CD4-positive, alpha-beta T cell treated with Interleukin-21 for 1 hour (primary cell): ENCODE measurements around the gene DUSP3.
A peak's percentile ranks its signal among the peaks of the same experiment; 100 is the strongest.

Experiments used
- DNase-seq: peaks from one replicate; pipeline ENCODE4 v3.0.0-alpha.2; 2020

Gene DUSP3

DNA sequence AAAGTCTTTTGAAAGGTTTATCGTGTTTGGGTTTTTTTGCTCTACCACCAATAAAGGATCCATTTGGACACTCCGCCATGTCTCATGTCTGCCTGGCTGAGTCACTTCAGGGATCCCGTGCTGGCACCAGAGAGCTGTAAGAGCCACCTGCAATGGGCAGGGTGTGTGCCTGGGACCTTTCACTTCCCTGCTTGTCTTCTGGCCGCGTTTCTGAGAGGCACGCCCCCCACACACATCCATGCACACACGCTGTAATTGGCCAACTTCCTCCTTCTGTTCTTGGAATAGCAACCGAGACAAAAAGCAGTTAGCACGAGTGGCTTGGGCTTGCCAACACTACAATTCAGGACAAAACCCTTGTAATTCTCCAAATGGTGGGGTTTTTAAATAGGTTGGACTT is 10.4 kb downstream of the DUSP3 start:
- peak; percentile 23 for DNase-seq

DNA sequence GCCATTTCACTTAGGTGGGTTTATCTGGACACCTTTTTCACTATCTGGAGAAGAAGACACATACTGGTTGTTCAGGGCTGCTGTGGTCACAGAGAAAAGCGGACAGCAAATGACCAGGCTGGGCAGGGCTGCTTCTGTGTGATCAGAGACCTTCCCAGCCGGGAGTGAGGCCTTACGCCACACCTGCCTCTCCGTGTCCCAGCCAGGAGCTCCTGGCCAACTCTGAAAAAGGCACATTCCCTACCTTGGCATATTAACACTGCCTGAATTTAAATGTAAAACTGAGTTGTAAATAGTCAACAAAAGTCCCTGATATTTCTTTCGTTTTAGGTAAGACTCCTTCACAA is 11.1 kb downstream of the DUSP3 start:
- no peak for DNase-seq

DNA sequence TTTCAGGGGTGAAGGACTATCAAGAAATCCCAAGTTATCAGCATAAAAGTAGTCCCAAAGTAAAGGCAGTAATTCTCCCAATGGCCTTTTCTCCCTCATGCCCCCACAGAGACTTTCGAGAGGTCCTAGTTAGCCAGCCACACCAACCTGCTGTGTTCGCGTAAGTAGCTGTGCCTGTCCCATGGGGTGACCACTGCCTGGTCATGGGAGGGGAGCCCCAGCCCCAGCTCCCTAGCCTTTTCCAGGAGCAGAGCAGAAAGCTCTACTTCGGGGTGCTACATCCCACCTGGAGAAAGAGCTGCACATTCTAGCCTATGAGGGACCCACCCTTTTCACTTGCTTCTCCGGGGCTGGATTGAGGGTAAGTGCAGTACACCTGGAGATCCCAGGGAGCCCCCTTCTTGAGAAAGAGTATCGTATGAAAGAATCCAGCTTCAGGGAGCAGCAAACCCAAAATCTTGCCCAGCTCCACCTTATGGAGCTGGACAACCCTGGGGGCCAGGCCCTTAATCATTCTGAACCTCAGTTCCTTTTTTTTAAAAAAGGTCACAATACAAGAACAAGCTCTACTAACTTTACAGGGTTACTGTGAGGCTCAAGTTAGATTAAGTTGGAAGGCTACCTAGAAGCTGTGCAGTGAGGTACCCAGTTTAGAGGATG is 11.6 kb downstream of the DUSP3 start:
- no peak for DNase-seq

DNA sequence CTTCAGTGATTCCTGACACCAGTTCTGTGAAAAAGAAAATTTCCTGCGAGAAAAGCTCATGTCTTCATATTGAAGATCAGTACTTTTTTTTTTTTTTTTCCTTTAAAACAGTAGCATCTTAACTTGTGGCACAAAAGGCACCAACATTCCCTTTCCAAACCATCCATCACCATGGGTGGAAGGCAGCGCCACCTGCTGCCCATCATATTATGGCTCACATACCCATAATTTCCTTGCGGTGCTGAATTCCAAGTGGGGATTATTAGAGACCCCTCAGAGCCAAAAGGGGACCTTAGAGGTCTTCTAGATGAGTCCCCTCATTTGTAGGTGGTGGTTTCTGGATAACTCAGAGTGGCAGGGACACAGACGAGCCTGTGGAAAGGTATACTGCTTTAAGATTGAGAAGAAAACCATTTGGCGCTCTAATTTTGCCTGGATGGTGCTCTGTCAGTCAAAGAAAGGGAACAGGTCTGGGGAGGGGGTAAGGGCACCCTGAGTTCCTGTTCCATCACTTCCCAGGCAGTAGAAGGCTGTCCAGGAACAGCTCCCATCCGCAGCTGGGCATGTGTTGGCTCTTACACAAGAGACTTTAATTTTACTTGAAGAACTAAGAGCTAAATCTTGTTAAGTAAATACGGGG is 12.2 kb downstream of the DUSP3 start:
- DNase-seq, result peak; percentile 35

GRCh38 chr17:43760254-43760852 is 18.4 kb downstream of the DUSP3 start:
- DNase-seq, result peak; percentile 88

GRCh38 chr17:43759836-43760235 is 18.9 kb downstream of the DUSP3 start:
- DNase-seq, result no peak

- DNase-seq, result no peak
Observed at GRCh38 chr17:43758497-43759174, 20.1 kb downstream of the DUSP3 start, which contains the start of gene SOST. TSS of gene SOST (minus strand) at chr17:43758791. CDS start at chr17:43758741, 50 bp downstream.

GRCh38 chr17:43758086-43758485 is 20.7 kb downstream of the DUSP3 start:
- DNase-seq, result no peak

GRCh38 chr17:43757171-43757660 is 21.6 kb downstream of the DUSP3 start:
- no peak for DNase-seq

DNA sequence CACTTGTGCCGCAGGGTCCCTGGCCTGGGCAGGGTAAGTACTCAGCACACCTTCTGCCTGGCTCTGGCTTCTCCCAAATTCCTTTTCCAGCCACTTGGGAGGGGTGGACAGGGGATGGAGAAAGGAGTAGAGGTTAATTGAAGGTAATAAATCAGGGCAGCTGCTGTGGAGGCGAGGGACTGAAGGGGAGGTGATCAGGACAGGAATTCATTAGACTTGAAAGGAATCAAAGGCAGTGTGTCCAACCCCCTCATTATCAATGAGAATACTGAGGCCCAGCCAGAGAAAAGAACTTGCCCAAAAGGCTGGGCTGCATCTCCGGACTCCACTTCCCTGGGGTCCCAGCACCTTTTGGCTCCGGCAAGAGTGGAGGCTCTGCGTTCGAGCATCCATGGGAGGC is 22.6 kb downstream of the DUSP3 start:
- DNase-seq, result no peak

- DNase-seq, result no peak
Observed at GRCh38 chr17:43755389-43755875, 23.3 kb downstream of the DUSP3 start.

DNA sequence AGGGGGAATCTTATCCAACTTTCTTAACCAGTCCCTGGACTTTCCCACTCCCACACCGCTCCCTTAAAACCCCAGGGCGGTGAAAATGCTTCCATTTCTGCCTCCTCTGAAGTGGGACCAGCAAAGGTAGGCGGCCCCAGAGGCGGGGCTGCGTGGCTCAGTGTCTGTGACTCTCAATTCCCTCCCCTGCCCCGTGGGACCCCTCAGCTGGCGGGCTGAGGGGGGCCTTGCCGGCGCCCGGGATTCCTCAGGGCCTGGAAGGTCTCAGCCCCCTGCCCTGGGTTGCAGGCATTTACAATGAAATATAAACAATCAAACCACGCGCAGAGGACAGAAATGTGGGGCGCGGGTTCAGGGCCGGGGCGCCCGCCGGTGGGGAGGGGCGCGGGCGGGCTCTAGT is 23.8 kb downstream of the DUSP3 start:
- DNase-seq, result no peak

GRCh38 chr17:43753493-43754129 is 25.2 kb downstream of the DUSP3 start:
- DNase-seq, result peak; percentile 10

DNA sequence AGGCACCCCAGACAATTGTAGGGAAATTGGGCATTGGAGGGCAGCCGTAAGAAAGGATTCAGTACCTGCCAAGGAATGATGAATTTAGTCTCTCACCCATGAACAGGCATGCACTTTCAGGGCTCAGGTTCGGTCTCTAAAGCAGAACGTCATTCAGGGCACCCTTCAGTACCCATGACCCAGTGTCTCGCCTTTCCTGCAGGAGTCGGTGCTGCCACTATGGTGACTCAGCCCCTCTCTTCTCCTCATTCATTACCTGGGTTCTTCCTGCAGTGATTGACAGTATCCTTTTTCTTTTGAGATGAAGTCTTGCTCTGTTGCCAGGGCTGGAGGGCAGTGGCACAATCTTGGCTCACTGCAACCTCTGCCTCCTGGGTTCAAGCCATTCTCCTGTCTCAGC is 28.6 kb downstream of the DUSP3 start:
- no peak for DNase-seq

- DNase-seq, result no peak
Observed at GRCh38 chr17:43745541-43745940, 33.2 kb downstream of the DUSP3 start.

DNA sequence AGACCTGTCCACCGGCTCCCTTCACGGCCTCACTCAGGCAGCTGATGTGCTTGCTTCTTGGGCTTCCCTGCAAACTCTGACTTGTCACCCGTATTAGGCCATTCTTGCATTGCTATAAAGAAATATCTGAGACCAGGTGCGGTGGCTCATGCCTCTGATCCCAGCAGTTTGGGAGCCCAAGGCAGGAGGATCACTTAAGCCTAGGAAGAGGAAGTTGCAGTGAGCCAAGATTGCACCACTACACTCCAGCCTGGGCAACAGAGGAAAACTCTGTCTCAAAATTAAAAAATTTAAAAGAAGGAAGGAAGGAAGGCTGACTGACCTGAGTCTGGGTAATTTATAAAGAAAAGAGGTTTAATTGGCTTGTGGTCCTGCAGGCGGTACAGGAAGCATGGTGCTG is 37.1 kb downstream of the DUSP3 start:
- DNase-seq, result no peak

- DNase-seq, result no peak
Observed at GRCh38 chr17:43740541-43740940, 38.2 kb downstream of the DUSP3 start.

DNA sequence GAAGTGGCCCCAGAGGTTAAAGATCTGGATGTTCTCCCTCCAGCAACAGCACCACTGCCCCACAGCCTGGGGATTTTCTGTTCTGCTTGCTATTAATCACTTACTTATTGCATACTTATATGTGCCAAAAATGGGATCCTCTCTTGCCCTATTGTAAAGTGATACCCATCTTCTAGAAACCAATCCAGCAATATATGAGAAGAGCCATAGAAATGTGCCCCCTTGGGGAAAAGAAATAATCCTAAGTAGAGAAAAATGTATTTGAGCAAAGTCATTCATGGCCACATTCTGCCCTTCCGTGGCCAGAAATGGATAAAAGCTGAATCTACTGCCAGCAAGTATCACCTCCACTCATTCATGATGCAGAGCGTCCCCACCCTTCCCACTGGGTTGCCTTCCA is 41.1 kb downstream of the DUSP3 start:
- DNase-seq, result no peak

- no peak for DNase-seq
Observed at GRCh38 chr17:43736389-43736788, 42.4 kb downstream of the DUSP3 start.

DNA sequence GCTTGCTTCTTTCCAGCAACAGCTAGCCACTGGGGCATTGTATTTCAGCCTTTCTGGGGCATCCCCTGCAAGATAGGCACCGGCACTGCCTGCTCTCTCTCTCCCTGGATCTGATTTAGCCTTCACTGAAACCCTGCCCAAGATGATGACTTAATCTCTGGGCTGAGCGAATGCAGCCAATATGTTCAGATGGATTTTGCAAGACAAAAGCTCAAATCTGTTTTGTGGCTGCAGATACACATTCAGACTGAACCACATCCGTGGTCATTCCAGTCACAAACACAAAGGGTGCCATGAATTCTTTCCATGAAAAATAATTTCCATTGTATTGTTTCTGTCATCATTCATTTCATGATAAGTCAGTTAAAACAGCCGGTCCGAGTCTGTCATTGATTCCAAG is 44.4 kb downstream of the DUSP3 start:
- no peak for DNase-seq

GRCh38 chr17:43733956-43734355 is 44.8 kb downstream of the DUSP3 start:
- DNase-seq, result no peak

DNA sequence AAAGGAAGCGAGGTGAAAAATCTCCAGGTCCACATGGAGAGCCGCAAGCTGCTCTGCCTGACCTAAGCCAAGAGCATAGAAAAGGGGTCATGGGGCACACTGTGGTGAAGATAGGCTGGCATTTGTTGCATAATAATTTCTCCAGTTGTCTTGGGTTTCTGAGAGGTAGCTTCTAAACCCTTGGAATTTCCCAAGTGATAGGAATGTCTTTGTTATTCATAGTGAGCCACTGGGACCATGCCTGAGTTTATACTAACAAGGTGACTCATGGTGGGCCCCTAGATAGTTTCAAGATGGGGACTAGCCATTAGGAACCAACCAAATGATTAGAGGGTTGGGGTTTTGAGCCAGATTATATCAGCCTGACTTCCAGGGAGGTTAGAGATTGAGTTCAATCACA is 45.8 kb downstream of the DUSP3 start:
- no peak for DNase-seq

DNA sequence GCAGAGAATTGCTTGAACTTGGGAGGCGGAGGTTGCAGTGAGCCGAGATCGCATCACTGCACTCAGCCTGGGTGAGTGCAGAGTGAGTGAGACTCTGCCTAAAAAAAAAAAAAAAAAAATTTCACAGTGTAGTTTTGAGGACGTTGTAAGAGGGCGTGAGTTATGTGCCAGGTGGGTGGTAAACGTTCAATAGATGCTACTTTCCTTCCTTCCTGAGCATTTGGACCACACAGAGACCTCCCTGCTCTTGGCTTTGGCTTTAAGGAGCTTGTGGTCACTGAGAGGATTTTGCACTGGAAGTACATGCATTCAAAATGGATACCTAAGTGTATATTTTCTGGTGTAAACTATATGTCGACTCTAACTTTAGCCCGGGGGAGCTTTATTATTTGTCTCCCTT is 50.7 kb downstream of the DUSP3 start:
- no peak for DNase-seq
